Left renal pelvis (tissue), 4 donors: ENCODE data around the gene HOXB9. TPM values are rescaled to one million over a fixed set of nuclear protein-coding genes. Genes with fewer than 3 reads are reported as not detected.
A peak's percentile ranks its signal among the peaks of the same experiment; 100 is the strongest.

Experiments used
- DNase-seq, 4 donors: peaks; one replicate each; pipeline ENCODE4 v3.0.0-alpha.2; 2013; ENCODE audit warnings: low read depth in 4 of 4, low spot score in 3 of 4
- polyA plus RNA-seq, 4 donors: library from polyadenylated mRNA; unstranded; fragments of 120-200 nt; gene quantifications; one replicate each; pipeline ENCODE4 v1.2.1, GENCODE V29; 2013; ENCODE audit not compliant: insufficient read length in 4 of 4

Gene HOXB9
- polyA plus RNA-seq, 4 donors = 13.0 to 71.8 (median 60.8) TPM

- DNase-seq = no peak
These were observed 13.1 kb downstream of the HOXB9 start for GRCh38 chr17:48612854-48613691.

GRCh38 chr17:48612456-48612853, 13.7 kb downstream of the HOXB9 start:
- no peak for DNase-seq

DNA sequence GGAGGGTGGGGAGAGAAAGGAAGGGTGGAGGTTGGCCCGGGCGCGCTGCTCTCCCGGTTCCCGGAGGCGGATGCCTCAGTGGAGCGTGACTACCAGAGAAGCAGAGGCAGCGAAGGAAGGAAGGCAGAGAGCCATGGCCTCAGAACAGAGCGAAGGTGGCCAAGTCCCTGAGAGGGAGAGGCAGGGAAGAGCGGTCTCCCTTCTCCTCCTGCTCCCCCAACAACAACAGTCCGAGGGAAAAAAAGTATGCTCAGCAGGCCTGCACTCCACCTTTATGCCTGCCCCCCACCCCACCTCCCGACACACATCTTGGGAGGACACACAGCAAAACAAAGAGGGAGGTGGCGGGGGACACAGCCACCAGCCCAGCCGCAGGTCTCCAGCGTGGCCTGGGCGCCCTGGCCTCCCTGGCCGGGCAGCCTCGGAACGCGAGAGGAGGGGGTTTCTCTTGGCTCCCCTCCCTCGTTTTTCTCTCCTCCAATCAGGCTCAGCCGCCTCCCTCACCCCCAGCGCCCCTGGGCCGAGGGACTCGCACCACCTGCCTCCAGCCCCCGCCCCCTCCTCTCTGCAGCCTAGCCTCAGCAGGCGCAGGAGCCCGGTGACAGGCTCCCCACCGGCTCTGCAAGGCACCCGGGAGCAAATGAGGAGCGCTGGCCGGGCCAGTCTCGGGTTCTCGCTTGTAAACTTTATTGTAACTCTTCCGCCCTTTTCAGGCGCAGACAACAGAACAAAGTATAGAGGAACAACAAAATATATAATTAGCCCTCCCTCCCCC, 14.3 kb downstream of the HOXB9 start:
- peak in 1 of 4 donors; percentile 82 for DNase-seq

- DNase-seq = no peak
These were observed 14.9 kb downstream of the HOXB9 start for GRCh38 chr17:48611213-48611612.

DNA sequence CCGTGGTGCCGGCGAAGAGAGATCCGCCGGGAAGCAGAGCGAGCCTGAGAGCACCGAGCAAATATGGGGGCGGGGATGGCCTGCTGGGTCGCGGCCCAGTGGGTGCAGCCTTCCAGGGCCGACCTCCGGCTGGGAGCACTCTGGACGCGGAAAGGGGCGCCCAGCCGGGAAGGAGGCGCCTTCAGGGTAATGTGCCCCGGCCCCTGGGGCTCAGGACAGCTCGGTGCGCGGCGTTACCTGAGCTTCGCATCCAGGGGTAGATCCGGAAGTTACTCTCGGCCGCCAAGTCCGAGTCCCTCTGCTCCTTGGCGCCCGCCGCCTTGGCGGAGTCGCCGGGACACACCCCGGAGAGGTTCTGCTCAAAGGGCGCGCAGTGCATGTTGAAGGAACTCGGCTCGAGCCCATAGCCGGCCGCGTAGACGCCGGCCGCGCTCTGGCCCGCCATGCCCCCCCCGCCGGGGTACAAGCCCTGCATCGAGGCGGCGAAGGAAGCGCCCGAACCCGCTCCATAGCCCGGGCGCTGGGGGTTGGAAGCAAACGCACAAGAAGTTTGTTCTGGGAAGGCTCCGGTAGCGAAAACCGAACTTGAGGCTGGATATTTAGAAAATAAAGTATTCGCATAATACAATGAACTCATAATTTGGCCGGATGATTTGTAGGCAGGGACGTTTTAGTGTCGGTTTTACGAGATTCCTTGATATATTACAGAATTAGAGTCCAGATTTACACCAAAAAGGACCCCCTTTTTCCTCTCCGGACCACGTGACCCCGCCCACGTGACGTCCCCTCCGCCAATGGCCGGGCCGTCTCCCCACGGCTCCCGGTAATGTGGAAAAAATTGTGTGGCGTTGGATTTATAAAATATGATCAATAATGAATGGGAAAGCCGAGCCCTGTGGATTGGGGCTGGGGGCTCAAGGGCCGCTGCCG, 15.6 kb downstream of the HOXB9 start, which contains the start of gene HOXB7:
TSS of gene HOXB7 (minus strand) at position 736 of the 930 bp plus-strand sequence. CDS start at position 637, 99 bp downstream.
- no peak for DNase-seq

GRCh38 chr17:48609759-48610281, 16.3 kb downstream of the HOXB9 start:
- no peak for DNase-seq

GRCh38 chr17:48609033-48609432, 17.1 kb downstream of the HOXB9 start:
- no peak for DNase-seq

DNA sequence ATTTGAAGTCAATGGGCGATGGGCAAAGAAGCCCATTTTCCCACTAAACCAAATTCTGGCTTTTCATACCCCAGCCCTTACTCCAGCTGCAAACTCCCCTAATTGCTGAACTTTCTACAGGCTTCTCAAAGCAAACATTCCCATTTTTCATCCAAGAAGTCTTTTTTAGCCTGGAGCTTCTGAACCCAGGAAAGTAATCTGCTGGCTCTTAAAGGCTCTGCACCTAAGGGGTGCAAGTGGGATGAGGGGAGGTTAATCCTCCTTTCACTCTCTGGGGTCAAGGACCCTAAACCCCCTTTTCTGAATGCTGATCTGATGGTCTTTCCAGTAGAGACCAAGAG, 17.7 kb downstream of the HOXB9 start:
- DNase-seq = no peak

- no peak for DNase-seq
These were observed 19.1 kb downstream of the HOXB9 start for GRCh38 chr17:48606892-48607614.

GRCh38 chr17:48605991-48606891, 19.9 kb downstream of the HOXB9 start:
- no peak for DNase-seq

DNA sequence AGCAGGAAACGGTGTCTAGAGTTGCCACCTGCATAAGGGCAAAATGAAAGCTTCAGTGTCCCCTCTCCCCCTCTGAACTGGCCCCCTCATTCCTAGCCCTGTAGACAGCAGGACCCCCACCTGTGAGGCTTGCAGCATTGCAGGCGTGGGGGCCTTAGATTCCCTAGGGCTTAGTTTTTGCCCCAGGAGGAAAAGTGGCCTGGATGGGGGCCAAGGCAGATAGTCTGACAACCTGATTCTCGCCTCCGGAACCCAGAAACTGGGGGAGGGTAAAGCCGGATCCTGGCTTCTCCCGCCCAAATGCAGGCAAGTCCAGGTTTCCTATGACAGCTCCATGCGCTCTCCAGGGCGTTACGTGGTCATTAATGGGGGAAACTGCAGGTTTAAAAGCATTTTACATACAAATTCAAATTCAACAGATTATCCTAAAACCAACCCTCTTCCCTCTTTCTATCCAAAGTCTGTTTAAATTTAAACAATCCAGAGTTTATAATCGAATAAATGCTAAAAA, 20.7 kb downstream of the HOXB9 start:
- DNase-seq = no peak

- DNase-seq = peak in 1 of 4 donors; percentile 88
These were observed 21.3 kb downstream of the HOXB9 start, which contains the start of gene HOXB6 for GRCh38 chr17:48604770-48605329. HOXB6 (minus strand) TSS chr17:48604986; CDS start chr17:48598150, 6,836 bp downstream.

DNA sequence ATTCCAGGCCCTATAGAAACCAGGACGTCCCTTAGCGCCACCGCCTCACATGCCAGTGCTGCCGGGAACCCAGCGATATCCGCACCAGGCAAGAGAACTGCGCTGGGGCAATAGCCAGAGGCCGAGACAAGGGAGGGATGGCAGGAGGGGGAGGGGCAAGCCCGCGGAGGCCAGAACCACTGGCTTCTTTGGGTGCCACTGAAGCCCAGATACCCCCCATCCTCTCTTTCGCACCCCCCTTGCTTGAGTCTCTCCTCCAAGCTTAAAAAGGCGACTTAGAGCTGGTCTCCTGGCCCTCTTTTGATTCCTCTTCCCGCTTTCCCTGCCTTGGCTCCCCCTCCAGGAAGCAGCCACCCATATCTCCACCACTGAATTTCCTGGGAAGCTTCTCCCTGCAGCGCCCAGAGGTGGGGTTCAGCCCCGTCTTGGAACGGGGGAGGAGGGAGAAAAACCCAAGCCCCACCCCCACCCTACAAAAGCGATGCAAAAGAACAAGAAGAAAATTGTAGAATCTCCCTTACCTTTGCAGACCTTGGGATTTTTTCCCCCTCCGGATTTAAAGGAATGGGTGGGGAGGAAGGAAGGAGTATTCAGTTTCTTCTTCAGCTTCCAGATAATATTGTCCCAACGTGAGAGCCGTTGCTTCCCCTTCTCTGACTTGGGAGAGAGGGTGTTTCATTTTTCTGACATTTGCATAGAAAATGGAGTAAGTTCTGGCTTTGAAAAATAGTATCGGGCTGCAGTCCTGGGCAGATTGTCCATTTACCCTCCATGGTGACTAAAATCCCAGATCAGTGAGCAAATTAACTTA, 22.0 kb downstream of the HOXB9 start:
- DNase-seq = no peak

GRCh38 chr17:48601539-48602425, 24.4 kb downstream of the HOXB9 start:
- no peak for DNase-seq

- DNase-seq = no peak
These were observed 25.0 kb downstream of the HOXB9 start for GRCh38 chr17:48601207-48601538.
